A673 (cell line): ENCODE measurements around the gene GDPD3.

Experiments
- CTCF ChIP-seq: fragments of 300-800, 200-600 bp; sonication (generic); conservative IDR thresholded peaks from 2 replicates; pipeline ENCODE4 v1.5.1; 2017; ENCODE audit warnings: low read depth, mild to moderate bottlenecking, antibody characterized with exemption, low read length, moderate library complexity, mixed read lengths
- EZH2 ChIP-seq: fragments of 200-600 bp; sonication (generic); IDR thresholded peaks from 2 replicates; pipeline ENCODE4 v1.6.1; 2017; ENCODE audit warnings: borderline replicate concordance, low read depth, mild to moderate bottlenecking, mixed read lengths, antibody characterized with exemption, low read length; ENCODE audit not compliant: poor library complexity, severe bottlenecking

- TF ChIP-seq CTCF: no peak
- no peak for TF ChIP-seq EZH2
These were observed 45.8 kb downstream of the GDPD3 start for GRCh38 chr16:30067584-30067916.
